Transverse colon (tissue), 4 donors: Measurements from ENCODE around the gene SIGLEC7. TPM values are rescaled to one million over a fixed set of nuclear protein-coding genes. Genes with fewer than 3 reads are reported as not detected.

Source experiments
- DNase-seq: peaks from one replicate; pipeline ENCODE4 v3.0.0-alpha.2; 2019
- H3K27ac ChIP-seq, 4 donors: fragments of 200-600 bp; sonication (generic); 2 replicates each; pipeline ENCODE4 v1.5.1; 2016 to 2018; ENCODE audit warnings: inconsistent platforms in 4 of 4
- H3K27me3 ChIP-seq: fragments of 200-600 bp; sonication (generic); 2 replicates; pipeline ENCODE4 v1.5.1; 2017; ENCODE audit warnings: inconsistent platforms
- H3K36me3 ChIP-seq, 4 donors: fragments of 200-600 bp; sonication (generic); 2 replicates each; pipeline ENCODE4 v1.5.1; 2017 to 2019; ENCODE audit warnings: inconsistent platforms in 4 of 4
- H3K4me1 ChIP-seq, 4 donors: fragments of 200-600 bp; sonication (generic); 2 replicates each; pipeline ENCODE4 v1.5.1; 2017 to 2020; ENCODE audit warnings: inconsistent platforms in 4 of 4
- H3K4me3 ChIP-seq, 4 donors: fragments of 200-600 bp; sonication (generic); 1 replicate in 1 of 4; 2 replicates in 3 of 4; pipeline versions ENCODE4 v1.5.1 to v1.6.1; 2017 to 2019; ENCODE audit warnings: inconsistent platforms in 4 of 4
- H3K9me3 ChIP-seq, 2 donors: fragments of 200-600 bp; sonication (generic); 2 replicates each; pipeline ENCODE4 v1.5.1; 2017 to 2019; ENCODE audit warnings: inconsistent platforms in 2 of 2
- EP300 ChIP-seq: sonication (generic); formaldehyde crosslinking; IDR thresholded peaks from one replicate; pipeline ENCODE4 v1.6.1; 2017; ENCODE audit warnings: antibody characterized with exemption, low read depth
- POLR2A ChIP-seq: fragments of 450-650 bp; IDR thresholded peaks from one replicate; pipeline ENCODE4 v1.6.1; 2016; ENCODE audit warnings: antibody characterized with exemption, mild to moderate bottlenecking, moderate library complexity
- POLR2AphosphoS5 ChIP-seq, 3 donors: sonication (generic); formaldehyde crosslinking; IDR thresholded peaks; one replicate each; pipeline ENCODE4 v1.6.1; 2016; ENCODE audit warnings: antibody characterized with exemption in 3 of 3
- WGBS, 2 donors: methylation state at CpG; one replicate each; pipeline ENCODE4 v1.1.5; 2018; ENCODE audit warnings: low coverage in 1 of 2; 5-methylcytosine and 5-hydroxymethylcytosine counted together
- in situ Hi-C, 4 donors: fragments of 200-750 bp; cut with MboI; loops; one replicate each; pipeline versions ENCODE4 v1.15.0 to v1.15.1; 2017; ENCODE audit warnings: low sequenced_read_pairs in 3 of 4, low pct_ligation_motif_present in 1 of 4, low pct_unique_long_range_greater_than_20kb in 1 of 4
- intact Hi-C: fragments of 100-400 bp; cut with DNase I; formaldehyde crosslinking; loops from one replicate; pipeline ENCODE4 v1.15.1; 2023; ENCODE audit warnings: low total_unique reads
- total RNA-seq, 4 donors: library from RNA; depleted of rRNA; stranded (reverse); fragments of >200 nt; gene quantifications; one replicate each; pipeline ENCODE4 v1.1.0, GENCODE V29; 2016
- TF ChIP-seq, protein P1 (sequence below), 5 experiments: fragments of 200-600 bp in 3 of 5; fragments of 450-650 bp in 2 of 5; sonication (generic) in 3 of 5; IDR thresholded peaks; 1 replicate in 2 of 5; 2 replicates in 3 of 5; pipeline ENCODE4 v1.5.1; 2016 to 2017; ENCODE audit warnings: antibody characterized with exemption in 5 of 5, inconsistent platforms in 3 of 5, mild to moderate bottlenecking in 2 of 5, moderate library complexity in 1 of 5

Gene SIGLEC7
- total RNA-seq, 4 donors from 2014 or later, result 0.82 to 2.1 TPM; not detected in 2

DNA sequence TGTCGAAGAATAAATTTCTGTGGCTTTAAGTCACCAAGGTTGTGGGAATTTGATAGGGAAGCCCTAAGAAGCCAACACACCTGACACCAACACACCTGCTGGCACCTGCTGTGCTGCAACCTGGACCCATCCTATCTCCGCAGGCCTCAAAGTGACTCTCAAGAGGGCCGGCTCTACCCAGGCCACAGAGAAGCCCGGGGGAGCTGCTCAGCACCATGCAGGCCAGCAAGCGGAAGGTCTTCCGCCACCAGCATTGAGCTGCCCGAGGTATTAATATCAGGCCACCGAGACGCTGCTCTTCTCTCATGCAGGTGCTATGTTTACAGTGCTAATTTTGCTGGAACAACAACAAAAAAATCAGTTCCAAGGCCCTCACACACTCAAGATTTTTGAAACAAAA is 50.6 kb downstream of the SIGLEC7 start:
- intact Hi-C loops (no loop called here), in situ Hi-C loops (loop anchor here in 1 of 4 donors (5.0 kb wide), 1 partner anchor 250 kb away; no protein-coding TSS in a partner anchor)
- Histone ChIP-seq H3K36me3 (no peaks in the 10 kb centered on the region), H3K4me3 (no peak overlapping the region), H3K27me3 (no peaks in the 10 kb centered on the region), H3K4me1 (no peaks in the 10 kb centered on the region), H3K9me3 (no peaks in the 10 kb centered on the region), H3K27ac (no peak overlapping the region)
- DNase-seq, result no peak
- no peak for TF ChIP-seq POLR2AphosphoS5 (IDR thresholded peaks at IDR 0.05)
- TF ChIP-seq, protein P1, sequence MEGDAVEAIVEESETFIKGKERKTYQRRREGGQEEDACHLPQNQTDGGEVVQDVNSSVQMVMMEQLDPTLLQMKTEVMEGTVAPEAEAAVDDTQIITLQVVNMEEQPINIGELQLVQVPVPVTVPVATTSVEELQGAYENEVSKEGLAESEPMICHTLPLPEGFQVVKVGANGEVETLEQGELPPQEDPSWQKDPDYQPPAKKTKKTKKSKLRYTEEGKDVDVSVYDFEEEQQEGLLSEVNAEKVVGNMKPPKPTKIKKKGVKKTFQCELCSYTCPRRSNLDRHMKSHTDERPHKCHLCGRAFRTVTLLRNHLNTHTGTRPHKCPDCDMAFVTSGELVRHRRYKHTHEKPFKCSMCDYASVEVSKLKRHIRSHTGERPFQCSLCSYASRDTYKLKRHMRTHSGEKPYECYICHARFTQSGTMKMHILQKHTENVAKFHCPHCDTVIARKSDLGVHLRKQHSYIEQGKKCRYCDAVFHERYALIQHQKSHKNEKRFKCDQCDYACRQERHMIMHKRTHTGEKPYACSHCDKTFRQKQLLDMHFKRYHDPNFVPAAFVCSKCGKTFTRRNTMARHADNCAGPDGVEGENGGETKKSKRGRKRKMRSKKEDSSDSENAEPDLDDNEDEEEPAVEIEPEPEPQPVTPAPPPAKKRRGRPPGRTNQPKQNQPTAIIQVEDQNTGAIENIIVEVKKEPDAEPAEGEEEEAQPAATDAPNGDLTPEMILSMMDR (IDR thresholded peaks at IDR 0.05), result no peak
- no peak for TF ChIP-seq EP300
- no peak for TF ChIP-seq POLR2A
- 83 to 100% methylated on average over 1 to 9 of the region's 9 CpGs for WGBS, 2 donors

DNA sequence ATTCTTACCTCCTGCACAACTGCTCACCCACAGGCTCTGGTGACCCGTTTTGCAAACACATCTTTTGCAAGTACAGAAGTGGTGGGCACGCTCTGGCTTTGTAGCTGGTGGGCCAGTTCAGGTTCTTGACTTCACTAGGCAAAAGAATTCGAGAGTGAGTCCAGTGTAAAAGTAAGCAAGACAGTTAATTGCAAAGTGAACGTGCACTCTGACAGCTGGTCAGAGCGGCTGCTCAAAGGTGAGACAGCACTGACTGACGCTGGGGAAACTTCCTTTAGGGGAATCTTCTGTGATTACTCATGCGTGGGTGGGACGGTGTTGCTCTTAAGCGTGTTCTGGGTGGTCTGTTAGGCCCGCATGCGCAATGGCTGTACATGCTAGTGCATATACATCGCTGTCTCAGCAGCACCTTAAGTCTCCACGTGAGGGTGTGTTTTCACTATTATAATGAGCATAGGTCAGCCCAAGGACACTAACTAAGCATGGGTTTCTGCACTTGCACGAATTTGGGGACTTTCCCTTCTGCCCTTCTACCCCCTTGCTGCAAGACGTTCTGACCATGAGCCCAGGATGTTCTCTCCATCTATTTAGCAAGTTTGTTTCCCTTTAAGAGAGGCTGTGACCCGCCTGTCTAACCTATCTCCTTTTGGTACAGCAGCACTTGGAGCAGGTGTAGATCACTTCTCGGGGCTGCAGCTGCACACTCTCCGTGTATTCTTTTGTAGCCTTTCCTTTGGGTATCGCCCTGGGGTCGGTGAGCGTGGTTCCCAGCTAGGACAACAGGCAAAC is 52.6 kb downstream of the SIGLEC7 start:
- intact Hi-C loops (no loop called here), in situ Hi-C loops (loop anchor here in 1 of 4 donors (5.0 kb wide), 1 partner anchor 248 kb away; no protein-coding TSS in a partner anchor)
- WGBS, 2 donors, result 51% methylated on average over 21 of the region's 21 CpGs; no CpG with 5 or more reads in 1 of the 2 donors
- Histone ChIP-seq H3K27ac (no peak overlapping the region), H3K4me3 (no peak overlapping the region), H3K36me3 (no peaks in the 10 kb centered on the region), H3K27me3 (no peaks in the 10 kb centered on the region), H3K4me1 (no peaks in the 10 kb centered on the region), H3K9me3 (no peaks in the 10 kb centered on the region)
- no peak for DNase-seq
- TF ChIP-seq POLR2AphosphoS5 (IDR thresholded peaks at IDR 0.05), result no peak

DNA sequence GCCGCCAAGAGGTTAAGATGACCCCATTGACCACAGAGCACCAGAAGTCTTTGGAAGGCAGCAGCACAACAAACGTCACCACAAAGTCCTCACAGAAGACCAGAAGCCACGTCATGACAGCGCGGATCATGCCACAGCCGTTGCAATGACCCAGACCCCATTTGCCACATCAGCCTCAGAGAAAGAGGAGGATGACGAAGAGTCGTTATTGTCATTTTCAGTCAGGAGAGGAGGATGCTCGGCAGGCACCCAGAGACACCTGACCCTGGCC is 53.1 kb downstream of the SIGLEC7 start:
- Histone ChIP-seq H3K27me3 (no peaks in the 10 kb centered on the region), H3K9me3 (no peaks in the 10 kb centered on the region), H3K4me3 (no peak overlapping the region), H3K4me1 (no peaks in the 10 kb centered on the region), H3K27ac (no peak overlapping the region), H3K36me3 (no peaks in the 10 kb centered on the region)
- no peak for TF ChIP-seq EP300
- intact Hi-C loops (no loop called here), in situ Hi-C loops (no loop called here)
- no peak for DNase-seq
- whole genome bisulfite sequencing, 2 donors, result 81% methylated on average over 9 of the region's 9 CpGs; no CpG with 5 or more reads in 1 of the 2 donors

GRCh38 chr19:51195616-51196015 is 53.5 kb downstream of the SIGLEC7 start:
- Histone ChIP-seq H3K27me3 (no peaks in the 10 kb centered on the region), H3K4me1 (no peaks in the 10 kb centered on the region), H3K36me3 (no peaks in the 10 kb centered on the region), H3K27ac (no peak overlapping the region), H3K9me3 (no peaks in the 10 kb centered on the region), H3K4me3 (no peak overlapping the region)
- intact Hi-C loops, result no loop called here
- WGBS, 2 donors, result 92% methylated on average over 10 of the region's 10 CpGs; no CpG with 5 or more reads in 1 of the 2 donors
- no peak for DNase-seq
- TF ChIP-seq, protein P1 (IDR thresholded peaks at IDR 0.05), result no peak
- TF ChIP-seq EP300, result no peak
- TF ChIP-seq POLR2A, result no peak
- TF ChIP-seq POLR2AphosphoS5 (IDR thresholded peaks at IDR 0.05), result no peak
- in situ Hi-C loops, result no loop called here

- Histone ChIP-seq H3K4me1 (no peaks in the 10 kb centered on the region), H3K27me3 (no peaks in the 10 kb centered on the region), H3K36me3 (no peaks in the 10 kb centered on the region), H3K27ac (no peak overlapping the region), H3K4me3 (no peak overlapping the region), H3K9me3 (no peaks in the 10 kb centered on the region)
- in situ Hi-C loops (no loop called here), intact Hi-C loops (no loop called here)
- 70 to 81% methylated on average over 3 to 5 of the region's 5 CpGs for WGBS, 2 donors
- DNase-seq, result no peak
- TF ChIP-seq POLR2AphosphoS5 (IDR thresholded peaks at IDR 0.05) (no peak), POLR2A (no peak), EP300 (no peak)
- TF ChIP-seq, protein P1 (IDR thresholded peaks at IDR 0.05), result no peak
Measured at GRCh38 chr19:51196181-51196580, 54.1 kb downstream of the SIGLEC7 start.
